Dedifferentiated amniotic fluid mesenchymal stem cell (primary cell): ENCODE measurements around the gene TMEM214.
A peak's percentile ranks its signal among the peaks of the same experiment; 100 is the strongest.

Source experiments
- DNase-seq: peaks from one replicate; pipeline ENCODE4 v3.0.0-alpha.2; 2016; ENCODE audit errors: extremely low spot score

TMEM214 gene

GRCh38 chr2:27084297-27085061 is 51.7 kb downstream of the TMEM214 start:
- DNase-seq, result no peak

GRCh38 chr2:27085062-27085672 is 52.4 kb downstream of the TMEM214 start:
- DNase-seq, result no peak

DNA sequence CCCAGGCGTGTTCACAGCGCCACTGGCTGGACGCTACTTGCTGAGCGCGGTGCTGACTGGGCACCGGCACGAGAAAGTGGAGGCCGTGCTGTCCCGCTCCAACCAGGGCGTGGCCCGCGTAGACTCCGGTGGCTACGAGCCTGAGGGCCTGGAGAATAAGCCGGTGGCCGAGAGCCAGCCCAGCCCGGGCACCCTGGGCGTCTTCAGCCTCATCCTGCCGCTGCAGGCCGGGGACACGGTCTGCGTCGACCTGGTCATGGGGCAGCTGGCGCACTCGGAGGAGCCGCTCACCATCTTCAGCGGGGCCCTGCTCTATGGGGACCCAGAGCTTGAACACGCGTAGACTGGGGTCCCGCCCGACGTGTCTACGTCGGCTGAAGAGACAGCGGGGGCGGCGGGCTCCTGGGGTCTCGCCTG is 52.9 kb downstream of the TMEM214 start:
- DNase-seq, result no peak

DNA sequence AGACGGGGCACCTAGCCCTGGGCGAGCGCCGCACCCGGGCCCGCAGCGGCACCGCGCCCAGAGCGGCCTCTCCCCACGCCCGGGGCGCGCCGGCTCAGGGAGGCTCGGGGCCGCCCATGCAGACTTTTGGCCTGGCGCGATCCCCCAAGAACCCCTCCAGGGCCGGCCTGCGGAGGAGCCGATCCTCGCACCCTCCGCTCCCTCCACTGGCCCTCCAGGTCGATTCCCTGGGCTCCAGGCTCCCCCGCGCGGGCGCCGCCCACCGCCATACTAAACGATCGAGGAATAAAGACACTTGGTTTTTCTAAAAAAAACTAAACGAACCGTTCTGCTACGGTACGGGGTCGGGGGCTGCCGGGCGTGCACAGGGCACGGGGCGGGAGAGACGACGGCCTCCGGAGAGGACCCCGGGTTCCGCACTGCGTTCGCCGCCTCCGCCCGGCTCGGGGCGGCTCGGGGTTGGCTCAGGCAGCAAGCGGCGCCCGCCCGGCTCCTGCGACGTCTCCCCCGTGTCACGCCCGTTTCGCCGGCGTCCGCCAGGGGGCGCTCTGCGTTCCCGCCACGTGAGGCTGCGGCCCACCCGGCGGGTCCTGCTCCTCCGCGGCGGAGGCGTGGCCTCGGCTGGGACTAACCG is 53.4 kb downstream of the TMEM214 start:
- DNase-seq, result peak; percentile 78

GRCh38 chr2:27086724-27087593 is 54.2 kb downstream of the TMEM214 start, which contains the start of gene KHK:
KHK (plus strand) TSS chr2:27086772; CDS start chr2:27087260, 488 bp downstream.
- no peak for DNase-seq

DNA sequence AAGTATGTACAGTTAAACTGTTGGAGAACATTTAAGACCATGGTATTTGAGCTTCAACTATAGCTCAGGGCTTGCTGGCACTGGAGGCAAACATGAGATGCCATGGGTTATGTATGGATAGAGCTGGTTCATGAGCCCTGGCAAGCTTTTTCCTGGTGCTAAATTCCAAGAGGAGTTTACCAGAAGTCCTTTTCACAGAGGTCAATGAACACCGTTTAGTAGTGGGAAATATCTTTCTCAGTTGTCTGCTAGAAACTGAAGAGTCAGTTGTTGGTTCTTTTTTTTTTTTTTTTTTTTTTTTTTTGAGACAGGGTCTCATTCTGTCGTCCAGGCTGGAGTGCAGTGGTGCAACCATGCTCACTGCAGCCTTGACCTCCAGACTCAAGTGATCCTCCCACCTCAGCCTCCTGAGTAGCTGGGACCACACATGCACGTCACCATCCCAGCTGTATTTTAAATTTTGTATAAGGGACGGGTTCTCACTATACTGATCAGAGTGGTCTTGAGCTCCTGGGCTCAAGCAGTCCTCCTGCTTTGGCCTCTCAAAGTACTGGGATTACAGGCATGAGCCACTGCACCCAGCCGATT is 55.2 kb downstream of the TMEM214 start:
- DNase-seq, result no peak

DNA sequence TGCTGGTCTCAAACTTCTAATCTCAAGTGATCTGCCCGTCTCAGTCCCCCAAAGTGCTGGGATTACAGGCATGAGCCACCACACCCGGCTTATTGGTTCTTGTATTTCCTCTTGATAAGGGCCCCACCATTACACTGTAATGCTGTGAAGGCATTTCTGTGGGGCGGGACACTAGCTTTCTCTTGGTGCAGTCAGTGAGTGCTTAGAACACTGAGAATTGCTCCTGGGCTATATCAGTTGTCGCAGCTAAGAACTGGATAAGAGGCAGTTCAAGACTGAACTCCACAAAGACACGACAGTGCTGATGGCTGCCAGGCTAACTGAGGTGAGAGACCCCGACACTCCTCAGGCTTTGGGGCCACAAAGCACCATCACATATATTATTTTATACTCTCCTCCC is 55.9 kb downstream of the TMEM214 start:
- no peak for DNase-seq

GRCh38 chr2:27089111-27089954 is 56.6 kb downstream of the TMEM214 start:
- DNase-seq, result no peak
